Hepatocyte (in vitro differentiated cells): ENCODE results near the gene TDRD1. TPM values are rescaled to one million over a fixed set of nuclear protein-coding genes. Genes with fewer than 3 reads are reported as not detected.

Experiments used
- DNase-seq: peaks from one replicate; pipeline ENCODE4 v3.0.0-alpha.2; 2016; ENCODE audit warnings: low spot score
- H2AFZ ChIP-seq: fragments of 200-600 bp; sonication (generic); 2 replicates; pipeline ENCODE4 v1.6.0; 2016; ENCODE audit warnings: antibody characterized with exemption, mild to moderate bottlenecking
- H3K27ac ChIP-seq: fragments of 200-600 bp; sonication (generic); 2 replicates; pipeline ENCODE4 v1.5.1; 2016; ENCODE audit warnings: mild to moderate bottlenecking
- H3K27me3 ChIP-seq: fragments of 200-600 bp; sonication (generic); 2 replicates; pipeline ENCODE4 v1.6.1; 2016
- H3K36me3 ChIP-seq: fragments of 200-600 bp; sonication (generic); replicated peaks from 2 replicates; pipeline ENCODE4 v1.5.1; 2016; ENCODE audit warnings: low read depth; ENCODE audit not compliant: insufficient read depth
- H3K4me1 ChIP-seq: fragments of 200-600 bp; sonication (generic); 2 replicates; pipeline ENCODE4 v1.5.1; 2016; ENCODE audit warnings: mild to moderate bottlenecking, moderate library complexity; ENCODE audit not compliant: insufficient read depth
- H3K4me2 ChIP-seq: fragments of 200-600 bp; sonication (generic); 2 replicates; pipeline ENCODE4 v1.6.0; 2016
- H3K4me3 ChIP-seq: fragments of 200-600 bp; sonication (generic); 2 replicates; pipeline ENCODE4 v1.5.1; 2016; ENCODE audit warnings: mild to moderate bottlenecking
- H3K79me2 ChIP-seq: fragments of 200-600 bp; sonication (generic); 2 replicates; pipeline ENCODE4 v1.6.0; 2017; ENCODE audit warnings: mild to moderate bottlenecking
- H3K9me2 ChIP-seq: fragments of 200-600 bp; sonication (generic); replicated peaks from 2 replicates; pipeline ENCODE4 v1.6.0; 2017; ENCODE audit warnings: mild to moderate bottlenecking; ENCODE audit not compliant: insufficient read depth
- H3K9me3 ChIP-seq: fragments of 200-600 bp; sonication (generic); 2 replicates; pipeline ENCODE4 v1.5.1; 2016; ENCODE audit warnings: low read depth, mild to moderate bottlenecking
- H4K20me1 ChIP-seq: fragments of 200-600 bp; sonication (generic); 2 replicates; pipeline ENCODE4 v1.6.0; 2016; ENCODE audit warnings: mild to moderate bottlenecking; ENCODE audit not compliant: insufficient read depth, poor library complexity, severe bottlenecking
- EZH2 ChIP-seq: fragments of 200-600 bp; sonication (generic); IDR thresholded peaks from 2 replicates; pipeline ENCODE4 v1.6.1; 2016; ENCODE audit warnings: antibody characterized with exemption, mild to moderate bottlenecking, borderline replicate concordance
- EZH2phosphoT487 ChIP-seq: fragments of 200-600 bp; sonication (generic); IDR thresholded peaks from one replicate; pipeline ENCODE4 v1.6.1; 2018; ENCODE audit warnings: antibody characterized with exemption, mild to moderate bottlenecking, low read depth, moderate library complexity; ENCODE audit not compliant: unreplicated experiment, severe bottlenecking
- WGBS: methylation state at CpG from one replicate; pipeline ENCODE4 v1.1.6; 2016; ENCODE audit warnings: low lambda C conversion rate; ENCODE audit errors: missing lambda C conversion rate; 5-methylcytosine and 5-hydroxymethylcytosine counted together
- polyA plus RNA-seq: library from polyadenylated mRNA; unstranded; fragments of >200 nt; fragmentation: Nextera tagmentation; extraction: Ambion mirVana; gene quantifications from 2 replicates; pipeline ENCODE4 v1.2.1, GENCODE V29; 2016
- total RNA-seq: library from RNA; depleted of rRNA; stranded (reverse); fragments of >200 nt; gene quantifications from 2 replicates; pipeline ENCODE4 v1.2.3, GENCODE V29; 2014
- TF ChIP-seq, protein P1 (sequence below): fragments of 200-600 bp; sonication (generic); IDR thresholded peaks from 2 replicates; pipeline ENCODE4 v1.5.1; 2016; ENCODE audit warnings: antibody characterized with exemption, mild to moderate bottlenecking; ENCODE audit not compliant: poor library complexity

TDRD1 gene
- total RNA-seq (not detected in 2 replicates), polyA plus RNA-seq (not detected in 2 replicates)

DNA sequence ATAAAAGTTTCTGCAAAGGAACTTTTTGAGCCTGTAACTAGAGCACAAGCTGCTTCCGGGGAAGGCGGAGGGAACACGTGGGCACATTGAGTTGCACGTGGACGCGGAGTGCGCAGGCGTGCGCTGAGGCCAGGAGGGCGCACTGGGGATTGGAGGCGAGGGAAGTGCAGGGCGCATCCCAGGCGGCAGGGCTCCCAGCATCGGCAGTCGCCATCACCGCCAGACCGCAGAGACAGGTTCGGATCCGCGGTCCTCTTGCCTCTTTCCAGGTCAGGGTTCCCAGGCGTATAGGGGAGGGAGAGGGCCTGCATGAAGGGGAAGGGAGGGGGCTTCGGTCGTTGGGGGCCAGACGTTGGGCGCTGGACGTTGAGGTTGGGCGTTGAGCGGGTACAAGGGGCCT lies at the start of gene TDRD1:
TDRD1 (plus strand) TSS at position 206 of the 400 bp plus-strand sequence. CDS start 8,479 bp downstream, outside the sequence.
- Histone ChIP-seq H3K9me2 (no peaks in the 10 kb centered on the region), H4K20me1 (no peaks in the 10 kb centered on the region), H3K4me1 (peaks cover 3% of the 10 kb centered on the region), H3K27ac (no peak within 1 kb of the TSS), H3K79me2 (no peaks in the 10 kb centered on the region), H3K9me3 (no peaks in the 10 kb centered on the region), H3K27me3 (no peaks in the 10 kb centered on the region), H2AFZ (no peak within 1 kb of the TSS), H3K4me3 (no peak within 1 kb of the TSS), H3K36me3 (no peaks in the 10 kb centered on the region), H3K4me2 (no peak within 1 kb of the TSS)
- no peak for TF ChIP-seq EZH2
- TF ChIP-seq, protein P1, sequence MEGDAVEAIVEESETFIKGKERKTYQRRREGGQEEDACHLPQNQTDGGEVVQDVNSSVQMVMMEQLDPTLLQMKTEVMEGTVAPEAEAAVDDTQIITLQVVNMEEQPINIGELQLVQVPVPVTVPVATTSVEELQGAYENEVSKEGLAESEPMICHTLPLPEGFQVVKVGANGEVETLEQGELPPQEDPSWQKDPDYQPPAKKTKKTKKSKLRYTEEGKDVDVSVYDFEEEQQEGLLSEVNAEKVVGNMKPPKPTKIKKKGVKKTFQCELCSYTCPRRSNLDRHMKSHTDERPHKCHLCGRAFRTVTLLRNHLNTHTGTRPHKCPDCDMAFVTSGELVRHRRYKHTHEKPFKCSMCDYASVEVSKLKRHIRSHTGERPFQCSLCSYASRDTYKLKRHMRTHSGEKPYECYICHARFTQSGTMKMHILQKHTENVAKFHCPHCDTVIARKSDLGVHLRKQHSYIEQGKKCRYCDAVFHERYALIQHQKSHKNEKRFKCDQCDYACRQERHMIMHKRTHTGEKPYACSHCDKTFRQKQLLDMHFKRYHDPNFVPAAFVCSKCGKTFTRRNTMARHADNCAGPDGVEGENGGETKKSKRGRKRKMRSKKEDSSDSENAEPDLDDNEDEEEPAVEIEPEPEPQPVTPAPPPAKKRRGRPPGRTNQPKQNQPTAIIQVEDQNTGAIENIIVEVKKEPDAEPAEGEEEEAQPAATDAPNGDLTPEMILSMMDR: no peak
- TF ChIP-seq EZH2phosphoT487: no peak
- WGBS: 79% methylated on average over 28 of the region's 28 CpGs
- no peak for DNase-seq

GRCh38 chr10:114131094-114131493 lies 48.1 kb upstream of the TDRD1 start:
- Histone ChIP-seq H3K27ac (no peak overlapping the region), H2AFZ (no peak overlapping the region), H3K27me3 (no peaks in the 10 kb centered on the region), H3K9me3 (no peaks in the 10 kb centered on the region), H3K36me3 (no peaks in the 10 kb centered on the region), H3K4me2 (no peak overlapping the region), H3K4me1 (no peaks in the 10 kb centered on the region), H3K79me2 (no peaks in the 10 kb centered on the region), H3K4me3 (no peak overlapping the region), H4K20me1 (no peaks in the 10 kb centered on the region), H3K9me2 (no peaks in the 10 kb centered on the region)
- DNase-seq: no peak
- WGBS: 88% methylated on average over 3 of the region's 3 CpGs
- TF ChIP-seq, protein P1: no peak
- TF ChIP-seq EZH2 (no peak), EZH2phosphoT487 (no peak)

- H3K79me2 ChIP-seq: no peaks in the 10 kb centered on the region
- no peak overlapping the region for H2AFZ ChIP-seq
- no peak for DNase-seq
- H3K4me1 ChIP-seq: no peaks in the 10 kb centered on the region
- H4K20me1 ChIP-seq: no peaks in the 10 kb centered on the region
- H3K27ac ChIP-seq: no peak overlapping the region
- no peak overlapping the region for H3K4me2 ChIP-seq
- TF ChIP-seq EZH2phosphoT487 (no peak), EZH2 (no peak)
- TF ChIP-seq, protein P1: no peak
- H3K9me2 ChIP-seq: no peaks in the 10 kb centered on the region
- H3K9me3 ChIP-seq: no peaks in the 10 kb centered on the region
- no peak overlapping the region for H3K4me3 ChIP-seq
- H3K27me3 ChIP-seq: no peaks in the 10 kb centered on the region
- no peaks in the 10 kb centered on the region for H3K36me3 ChIP-seq
- WGBS: 88% methylated on average over 2 of the region's 2 CpGs
These were observed 43.7 kb upstream of the TDRD1 start for GRCh38 chr10:114135476-114135875.

DNA sequence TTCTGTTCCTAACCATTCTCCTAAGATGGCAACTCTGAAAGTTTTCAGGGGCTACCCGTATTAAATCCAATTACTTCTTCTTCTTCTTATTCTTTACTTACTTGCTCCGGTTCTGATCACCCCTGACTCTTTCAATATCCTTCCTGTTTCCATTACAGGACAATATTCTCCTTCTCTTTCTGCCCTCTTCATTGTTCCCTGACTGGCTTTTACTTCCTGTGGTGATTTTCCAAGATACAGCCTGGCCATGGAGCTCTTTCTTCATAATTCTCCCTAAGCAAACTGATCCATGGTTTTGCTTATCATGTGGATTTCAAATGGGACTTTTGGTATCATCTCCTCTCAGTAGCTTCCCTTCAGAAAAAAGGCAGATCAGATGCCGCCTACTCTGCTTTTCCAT lies 40.6 kb upstream of the TDRD1 start:
- Histone ChIP-seq H3K36me3 (no peaks in the 10 kb centered on the region), H3K4me1 (peaks cover 4% of the 10 kb centered on the region), H2AFZ (no peak overlapping the region), H3K27ac (no peak overlapping the region), H3K79me2 (no peaks in the 10 kb centered on the region), H3K9me3 (no peaks in the 10 kb centered on the region), H3K4me3 (no peak overlapping the region), H4K20me1 (no peaks in the 10 kb centered on the region), H3K4me2 (no peak overlapping the region), H3K9me2 (no peaks in the 10 kb centered on the region), H3K27me3 (no peaks in the 10 kb centered on the region)
- 94% methylated on average over 3 of the region's 3 CpGs for WGBS
- DNase-seq: no peak
- TF ChIP-seq EZH2phosphoT487 (no peak), EZH2 (no peak)
- TF ChIP-seq, protein P1: no peak
